ENCODE results near the gene DST.

Gene DST

DNA sequence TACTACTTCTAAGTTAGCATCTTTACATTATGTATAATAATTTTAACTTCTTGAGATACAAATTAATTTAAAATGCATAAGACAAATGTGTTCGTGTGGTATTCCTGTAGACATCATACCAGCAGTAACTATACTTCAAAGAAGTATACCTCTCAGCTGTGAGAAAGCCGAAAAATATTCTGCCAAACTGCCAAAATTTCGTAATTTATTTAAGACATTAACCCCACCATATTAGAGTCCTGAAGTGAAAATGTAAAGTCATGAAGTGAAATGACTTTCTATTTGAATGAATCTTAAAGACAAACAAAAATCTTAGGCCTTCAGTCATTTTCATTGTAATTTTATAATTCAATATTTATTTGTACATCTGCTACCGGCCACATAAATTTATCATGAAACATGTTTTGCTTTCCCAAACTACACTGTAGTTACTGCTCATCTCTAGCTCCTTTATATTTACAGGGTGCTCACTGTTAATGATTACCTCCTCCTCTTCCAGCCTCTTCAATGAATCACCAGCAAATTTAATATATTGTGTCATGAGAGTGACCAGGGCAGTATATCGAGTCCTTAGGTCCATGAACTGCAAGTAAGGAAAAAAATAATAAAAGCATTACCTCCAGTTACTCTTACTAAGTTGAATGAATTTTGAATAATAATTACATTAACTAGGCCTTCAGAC lies 18.5 kb downstream of the DST start:
- DNase-seq (ENCODE audit: low read depth, low spot score) = no peak

DNA sequence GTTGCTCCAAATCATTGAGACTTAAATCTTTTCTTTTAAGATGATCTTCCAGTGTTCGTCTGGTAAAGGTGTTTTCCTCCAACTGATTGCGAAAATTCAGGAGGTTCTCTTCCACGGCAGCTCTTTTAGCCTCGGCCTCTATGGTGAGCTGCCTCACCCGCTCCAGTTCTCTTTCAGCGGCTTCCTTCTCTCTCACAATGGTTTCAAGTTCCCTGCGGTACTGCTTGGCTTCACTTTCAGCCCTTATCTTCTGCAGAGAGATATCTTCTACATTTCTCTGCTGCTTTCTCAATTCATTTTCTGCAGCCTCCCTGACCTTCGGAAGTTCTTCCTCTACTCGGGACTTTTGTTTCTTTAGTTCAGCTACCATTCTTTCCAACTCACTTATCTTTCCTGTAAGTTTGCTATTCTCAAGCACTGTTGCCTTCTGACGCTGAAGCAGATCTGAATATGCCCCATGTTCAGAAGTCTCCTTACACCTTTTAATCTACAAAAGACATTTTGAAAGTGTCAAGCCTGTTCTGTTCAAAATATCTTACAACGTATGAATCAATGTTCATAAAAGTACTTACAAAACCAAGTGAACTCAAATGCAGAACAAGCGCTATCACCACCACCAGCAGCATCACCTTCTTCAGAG lies 22.3 kb downstream of the DST start:
- no peak for DNase-seq (ENCODE audit: low read depth, low spot score)

DNA sequence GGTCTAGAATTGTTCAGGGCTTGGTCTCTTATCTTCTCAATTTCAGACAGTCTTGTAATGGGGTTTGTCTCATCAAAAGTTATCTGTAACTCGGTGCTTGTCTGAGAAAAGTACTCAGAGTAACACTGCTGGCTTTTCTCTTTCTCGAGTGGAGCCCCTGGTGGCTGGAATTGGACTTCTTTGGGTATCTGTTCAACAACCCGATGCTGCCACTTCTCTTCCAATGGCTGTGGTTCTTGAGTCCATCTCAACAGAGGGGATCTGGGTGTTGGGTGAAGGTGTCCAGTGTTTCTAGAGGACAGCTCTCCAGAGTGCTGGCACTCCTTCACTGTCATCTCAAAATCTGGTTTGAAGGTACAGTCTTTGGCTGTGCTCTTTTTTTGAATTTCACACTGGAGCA lies 24.6 kb downstream of the DST start:
- no peak for DNase-seq (ENCODE audit: low read depth, low spot score)

DNA sequence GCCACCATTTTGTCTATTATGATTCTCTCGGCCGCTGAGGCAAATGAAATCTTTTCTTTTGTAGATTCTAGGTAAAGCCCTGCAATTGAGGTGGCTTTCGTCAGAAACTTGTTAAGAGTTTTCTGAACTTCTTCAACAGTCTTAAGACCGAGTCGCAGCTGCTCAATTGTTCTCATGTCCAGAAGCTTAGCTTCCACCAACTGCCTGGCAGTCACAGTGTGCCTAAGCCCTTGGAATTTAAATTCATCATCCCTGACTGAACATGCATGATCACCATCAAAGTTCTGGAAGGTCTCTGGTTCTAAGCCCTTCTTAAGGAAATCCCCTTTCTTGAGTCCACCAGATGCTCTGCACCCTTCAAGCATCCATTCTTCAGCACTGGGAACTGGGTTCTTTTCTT lies 25.7 kb downstream of the DST start:
- DNase-seq (ENCODE audit: low read depth, low spot score) = no peak

DNA sequence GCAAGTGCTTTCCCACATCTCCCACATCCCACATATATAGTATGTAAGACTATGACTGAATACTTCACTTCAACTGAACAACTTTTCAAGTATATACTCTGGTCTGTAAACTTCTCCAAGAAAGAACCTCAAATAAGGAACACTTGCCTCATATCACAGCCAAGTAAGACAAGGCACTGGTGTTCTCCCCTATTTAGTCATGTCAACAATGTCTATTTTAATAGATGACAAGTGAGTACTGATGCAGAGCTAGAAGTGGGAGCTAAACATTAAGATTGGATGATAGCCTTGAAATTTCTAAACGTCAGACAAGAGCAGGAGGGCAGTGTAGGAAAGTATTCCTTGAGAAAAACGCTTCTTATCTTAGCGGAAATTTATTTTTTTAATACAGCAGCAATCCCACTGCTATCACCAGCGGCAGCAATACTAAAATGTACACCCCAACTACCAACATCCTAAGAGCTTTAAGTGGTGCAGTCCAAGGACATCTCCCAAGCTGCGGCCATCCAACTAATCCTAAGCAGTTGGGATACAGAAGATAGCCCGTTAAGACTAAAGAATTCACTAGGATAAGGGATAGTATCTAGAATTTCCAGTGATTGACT lies 29.3 kb downstream of the DST start:
- no peak for DNase-seq (ENCODE audit: low read depth, low spot score)

DNA sequence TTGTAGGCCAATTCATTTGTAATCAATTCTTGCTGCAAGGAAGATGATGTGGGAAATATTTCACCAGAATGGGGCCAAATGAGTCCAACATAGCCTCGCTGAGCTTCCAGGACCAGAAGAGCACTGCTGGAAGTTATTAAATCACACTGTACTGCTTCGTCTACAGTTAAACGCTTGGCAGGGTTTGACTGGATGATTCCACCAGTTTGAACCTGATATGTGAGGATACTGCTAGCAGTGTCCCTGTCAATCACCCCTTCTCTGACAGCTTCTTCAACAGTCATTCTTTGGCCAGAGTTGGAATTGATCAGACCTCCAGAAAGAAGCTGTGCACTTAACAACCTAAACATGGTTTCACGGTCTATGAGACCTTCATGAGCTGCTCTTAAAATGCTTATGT lies 34.4 kb downstream of the DST start:
- DNase-seq (ENCODE audit: low read depth, low spot score) = no peak

DNA sequence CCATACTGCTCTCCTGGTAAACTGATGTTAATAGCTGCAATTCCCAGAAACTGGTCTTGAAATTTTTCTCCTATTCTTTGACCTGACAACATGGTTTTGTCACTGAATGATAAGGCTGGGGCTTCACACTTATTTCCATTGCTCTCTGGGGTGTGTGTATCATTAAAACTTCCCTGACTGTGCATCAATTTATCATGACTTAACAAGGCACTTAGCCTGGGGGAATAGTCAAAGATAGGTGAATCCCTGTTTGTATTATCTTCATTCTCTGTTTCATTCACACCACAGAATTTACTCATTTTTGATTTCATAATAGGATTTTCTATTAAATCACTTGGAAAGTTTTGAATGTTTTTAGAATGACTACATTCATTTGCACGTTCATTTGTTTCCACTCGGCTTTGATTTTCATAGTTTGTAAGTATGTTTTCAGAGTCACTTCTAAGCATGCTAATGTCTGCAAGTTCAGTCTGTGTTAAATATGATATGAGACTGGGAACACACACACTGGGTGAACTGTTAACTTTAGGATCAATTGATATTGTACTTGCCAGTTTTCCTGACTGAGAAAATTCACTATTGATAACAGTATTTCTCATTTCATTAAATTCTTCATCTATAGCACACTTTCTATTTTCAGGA lies 35.5 kb downstream of the DST start:
- no peak for DNase-seq (ENCODE audit: low read depth, low spot score)

DNA sequence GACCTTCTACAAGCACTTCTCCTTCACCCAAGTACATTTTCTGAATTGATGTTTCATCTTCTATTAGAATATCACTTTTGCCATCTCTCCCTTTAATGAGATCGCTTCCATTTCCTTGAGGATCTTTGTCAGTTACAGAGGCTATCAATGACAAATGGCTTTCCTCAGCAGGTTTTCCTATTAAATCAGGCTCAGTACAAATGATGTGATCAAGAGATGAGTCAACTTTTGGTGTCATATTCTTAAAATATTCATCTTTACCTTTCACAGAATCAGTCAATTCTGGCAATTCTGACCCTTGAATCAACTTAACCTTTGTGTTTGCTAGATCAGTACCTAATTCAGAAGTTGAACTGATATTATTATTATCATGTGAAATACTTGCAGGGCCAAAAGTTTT lies 37.3 kb downstream of the DST start:
- DNase-seq (ENCODE audit: low read depth, low spot score) = no peak

DNA sequence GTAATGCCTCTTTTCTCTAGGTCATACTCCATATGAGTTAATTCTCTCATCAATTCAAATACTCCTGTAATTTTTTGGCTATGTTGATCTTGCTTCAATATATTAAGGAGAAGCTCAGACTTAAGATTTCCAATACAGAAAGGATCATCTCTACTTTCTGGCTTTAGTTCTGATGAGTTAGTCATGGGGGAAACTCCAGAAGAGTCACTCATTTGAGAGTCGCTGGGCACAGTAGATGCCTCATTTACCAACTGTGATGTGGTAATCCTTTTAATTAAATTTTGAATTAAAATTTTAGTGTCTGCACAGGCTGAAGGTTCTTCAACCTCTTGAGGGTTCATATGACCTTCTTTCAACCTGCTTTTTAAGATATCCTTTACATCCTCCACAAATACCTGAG lies 38.5 kb downstream of the DST start:
- no peak for DNase-seq (ENCODE audit: low read depth, low spot score)

DNA sequence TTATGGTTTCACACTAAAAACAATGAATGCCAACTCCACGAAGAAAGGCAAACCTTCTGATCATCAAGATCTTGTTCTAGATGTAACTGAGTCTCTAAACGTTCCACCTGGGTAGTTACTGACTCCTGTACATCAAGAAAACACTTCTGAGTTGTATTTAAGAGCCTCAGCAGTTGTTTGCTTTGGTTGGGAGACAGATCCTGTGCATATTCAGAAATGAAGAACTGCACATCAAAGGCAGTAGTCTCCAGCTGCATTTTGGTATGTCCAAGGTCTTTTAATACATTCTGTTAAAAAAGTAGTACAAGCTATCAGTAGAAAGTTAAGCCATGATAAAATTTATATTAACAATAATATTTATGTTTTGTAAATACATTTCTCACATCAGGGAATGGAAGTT lies 41.3 kb downstream of the DST start:
- no peak for DNase-seq (ENCODE audit: low read depth, low spot score)

DNA sequence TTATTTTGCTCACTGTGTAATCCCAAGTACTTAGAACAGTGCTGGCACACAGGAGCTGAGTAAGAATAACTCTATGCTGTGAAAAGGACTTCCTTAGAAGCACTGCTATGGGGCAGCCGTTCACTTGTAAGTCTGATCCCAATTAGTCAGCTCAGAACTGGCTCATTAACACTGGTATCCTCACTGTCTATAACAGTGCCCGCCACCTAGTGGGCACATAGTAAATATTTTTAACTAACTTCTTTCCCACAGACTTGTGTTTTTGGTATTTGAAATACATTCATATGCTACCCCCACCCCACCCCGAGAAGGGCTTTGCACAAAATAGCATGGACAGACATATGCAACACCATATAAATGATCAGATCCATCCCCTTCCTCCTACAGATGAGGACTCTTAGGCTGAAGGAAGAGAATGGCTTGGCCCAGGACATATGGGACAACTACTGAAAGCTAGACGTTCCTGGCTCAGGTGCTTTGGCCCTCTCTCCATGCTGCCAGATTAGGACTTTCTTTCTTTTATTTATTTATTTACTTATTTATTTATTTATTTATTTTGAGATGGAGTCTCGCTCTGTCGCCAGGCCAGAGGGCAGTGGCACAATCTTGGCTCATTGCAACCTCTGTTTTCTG lies 47.1 kb downstream of the DST start:
- DNase-seq (ENCODE audit: low read depth, low spot score) = no peak

DNA sequence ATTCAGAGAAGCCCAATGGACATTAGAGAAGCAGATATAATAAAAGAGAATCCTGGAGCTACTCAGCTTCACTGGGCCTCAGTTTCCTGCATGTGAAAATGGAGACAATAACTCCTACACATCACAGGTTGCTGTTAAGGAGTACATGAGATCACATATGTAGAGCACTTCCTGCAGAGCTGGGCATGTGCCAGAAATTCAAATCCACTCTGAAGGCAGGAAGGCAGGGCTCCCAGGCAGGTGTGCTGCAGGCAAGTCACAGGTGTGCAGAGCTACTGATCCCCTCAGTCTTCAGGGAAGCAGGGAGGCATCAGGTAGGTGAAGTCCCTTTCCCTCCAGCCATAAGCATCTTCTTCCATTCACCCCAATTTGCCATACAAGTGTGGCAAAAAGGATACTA lies 48.0 kb downstream of the DST start:
- no peak for DNase-seq (ENCODE audit: low read depth, low spot score)

DNA sequence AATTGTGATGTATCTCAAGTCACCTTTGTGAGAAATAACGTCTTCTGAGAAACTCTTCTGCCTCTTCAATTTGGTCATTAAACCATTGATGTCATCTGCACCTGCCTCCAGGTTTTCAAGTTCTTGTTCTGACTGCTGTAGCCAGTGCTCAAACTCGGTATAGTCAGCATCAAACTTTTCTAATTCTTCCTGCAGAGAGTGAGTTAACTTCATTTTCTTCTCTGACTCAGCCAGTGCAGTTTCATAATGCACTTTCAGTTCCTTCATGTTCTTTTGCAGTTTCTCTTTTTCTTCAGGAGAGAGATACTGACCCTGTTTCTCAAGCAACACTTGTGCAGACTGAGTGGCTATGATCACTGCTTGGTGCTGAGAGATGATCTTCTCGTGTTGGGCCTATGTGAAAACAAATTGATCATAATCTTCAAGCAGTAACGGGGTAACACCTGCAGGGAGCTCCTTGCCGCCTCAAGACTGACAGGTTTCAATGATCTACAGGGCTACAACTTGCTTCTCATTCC lies 48.8 kb downstream of the DST start:
- no peak for DNase-seq (ENCODE audit: low read depth, low spot score)

DNA sequence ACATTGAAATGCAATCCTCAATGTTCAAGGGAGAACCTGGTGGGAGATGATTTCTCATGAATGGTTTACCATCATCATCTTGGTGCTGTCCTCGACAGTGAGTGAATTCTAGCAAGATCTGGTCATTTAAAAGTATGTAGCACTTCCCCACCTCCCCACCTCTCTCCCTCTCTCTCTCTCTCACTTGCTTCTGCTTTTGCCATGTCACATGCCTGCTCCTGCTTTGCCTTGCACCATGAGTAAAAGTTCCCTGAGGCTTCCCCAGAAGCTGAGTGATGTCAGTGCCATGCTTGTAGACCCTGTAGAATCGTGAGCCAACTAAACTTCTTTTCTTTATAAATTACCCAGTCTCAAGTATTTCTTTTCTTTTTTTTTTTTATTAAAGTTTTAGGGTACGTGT lies 60.5 kb downstream of the DST start:
- DNase-seq (ENCODE audit: low read depth, low spot score) = no peak

DNA sequence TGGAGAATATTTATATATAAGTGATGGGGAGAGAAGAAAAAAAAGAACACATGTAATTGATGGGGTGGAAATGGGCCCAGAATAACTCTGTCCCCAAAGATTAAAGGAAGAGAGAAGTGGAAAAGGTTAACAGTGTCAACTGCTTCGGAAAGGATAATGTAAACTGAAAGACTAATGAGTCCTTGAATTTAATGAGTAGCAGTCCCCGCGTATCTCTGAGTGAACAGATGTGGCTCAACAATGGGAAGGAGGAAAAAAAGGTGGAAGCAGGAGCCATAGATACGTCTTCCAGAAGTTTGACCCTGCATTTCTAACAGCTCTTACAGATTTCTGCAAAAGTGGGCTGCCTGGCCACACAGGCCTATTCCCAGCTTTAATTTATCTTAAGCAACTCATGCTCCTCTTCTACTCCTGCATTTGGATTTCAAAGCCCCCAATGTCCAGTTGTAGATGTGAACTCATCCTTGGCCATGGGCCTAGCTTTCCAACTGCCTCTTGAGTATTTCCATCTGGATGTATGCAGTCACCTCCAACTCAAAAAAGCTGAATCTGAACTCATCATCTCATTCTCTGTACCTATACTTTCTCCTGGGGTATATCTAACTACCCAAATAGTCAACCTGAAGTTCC lies 61.3 kb downstream of the DST start:
- no peak for DNase-seq (ENCODE audit: low read depth, low spot score)

DNA sequence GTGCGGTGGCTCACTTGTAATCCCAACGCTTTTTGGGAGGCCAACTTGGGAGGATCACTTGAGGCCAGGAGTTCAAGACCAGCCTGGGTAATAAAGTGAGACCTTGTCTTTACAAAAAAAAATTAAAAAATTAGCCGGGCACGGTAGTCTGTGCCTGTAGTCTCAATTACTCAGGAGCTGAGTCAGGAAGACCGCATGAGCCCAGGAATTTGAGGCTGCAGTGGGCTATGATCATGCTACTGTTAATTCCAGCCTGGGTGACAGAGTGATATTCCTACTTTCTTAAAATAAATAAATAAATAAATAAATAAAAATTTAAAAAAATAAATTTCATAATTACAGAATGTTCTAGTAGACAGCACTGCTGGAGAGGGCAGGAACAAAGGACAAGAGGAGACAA lies 62.4 kb downstream of the DST start:
- DNase-seq (ENCODE audit: low read depth, low spot score) = no peak

DNA sequence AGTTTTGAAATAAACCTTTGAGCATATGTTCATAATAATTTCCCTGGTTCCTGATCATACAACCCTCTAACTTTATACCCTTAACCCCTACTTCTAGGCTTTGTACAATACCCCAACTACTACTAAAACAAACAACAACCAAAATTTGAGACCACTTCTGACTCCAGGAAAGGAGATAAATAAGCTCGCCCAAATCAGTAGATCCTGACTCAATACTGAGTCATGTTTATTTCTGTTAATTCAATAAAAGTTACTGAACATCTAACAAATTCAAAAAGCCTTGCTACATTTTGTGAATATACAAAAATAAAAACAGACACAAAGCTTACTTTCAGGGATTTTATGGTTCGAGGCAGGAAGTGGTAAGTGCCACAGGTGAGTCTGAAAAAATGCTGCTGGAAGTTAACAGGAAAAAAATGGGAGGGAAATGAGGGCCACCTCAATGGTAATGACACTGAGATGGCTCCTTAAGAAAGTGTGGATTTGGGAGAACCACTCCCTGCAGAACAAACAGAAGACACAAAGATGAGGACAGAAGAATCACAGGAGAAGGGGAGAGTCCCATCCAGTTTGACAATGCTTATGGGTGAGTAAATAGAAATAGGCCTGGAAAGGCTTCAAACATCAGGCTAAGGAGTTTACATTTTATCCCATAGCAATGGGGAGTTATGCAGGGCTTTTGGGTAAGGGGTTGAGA lies 63.4 kb downstream of the DST start:
- no peak for DNase-seq (ENCODE audit: low read depth, low spot score)

DNA sequence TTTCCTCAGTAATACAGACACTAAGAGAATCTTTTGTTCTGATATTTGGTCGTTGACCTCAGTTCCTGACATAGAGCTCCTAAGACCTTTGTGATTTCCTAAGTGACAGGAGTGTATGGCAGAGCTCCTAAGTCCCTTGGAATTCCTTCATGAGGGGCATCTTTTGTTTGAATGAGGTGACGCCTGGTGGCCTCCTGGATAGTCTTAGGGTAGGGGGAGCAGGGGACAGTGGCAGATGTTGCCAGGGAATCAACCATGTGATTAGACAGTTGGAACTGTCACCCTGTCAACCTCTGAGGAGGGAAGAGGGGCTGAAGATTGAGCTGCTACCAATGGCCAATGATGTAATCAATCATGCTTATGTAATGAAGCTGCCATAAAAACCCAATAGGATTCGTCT lies 67.0 kb downstream of the DST start:
- DNase-seq (ENCODE audit: low read depth, low spot score) = no peak

DNA sequence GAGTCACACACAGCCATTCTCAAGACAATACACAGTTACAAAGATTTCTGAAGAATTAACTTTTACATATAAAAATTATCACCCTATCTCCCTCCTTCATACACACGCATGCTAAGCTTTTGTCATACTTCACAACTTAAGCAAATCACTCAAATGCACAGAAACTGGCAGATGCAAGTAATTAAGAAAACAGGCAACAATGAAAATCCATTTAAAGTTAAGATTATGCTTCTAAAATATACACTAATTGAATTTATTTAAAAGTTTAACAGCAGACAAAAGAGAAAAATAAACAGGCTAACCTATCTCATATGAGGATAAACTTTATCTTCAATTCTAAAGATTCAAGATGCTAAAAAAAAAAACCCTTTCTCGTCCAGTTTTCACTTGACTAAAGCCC lies 68.4 kb downstream of the DST start:
- no peak for DNase-seq (ENCODE audit: low read depth, low spot score)

DNA sequence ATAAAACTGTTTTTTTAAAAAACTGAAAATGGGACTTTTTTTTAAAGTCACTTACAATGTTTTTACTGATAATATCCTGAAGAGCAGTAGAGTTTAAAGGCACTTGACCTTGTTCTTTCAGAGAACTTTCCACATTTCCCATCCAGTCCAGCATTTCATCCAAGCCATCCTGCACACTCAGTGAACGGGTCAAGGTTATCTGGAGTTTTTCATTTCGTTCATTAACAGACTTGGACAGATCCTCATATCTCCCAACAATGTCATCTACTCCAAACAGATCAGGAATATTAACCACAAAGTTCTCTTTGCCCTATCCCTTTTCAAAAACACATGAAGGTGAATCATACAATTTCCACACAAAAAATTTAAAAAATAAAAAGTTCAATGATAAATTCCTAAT lies 69.1 kb downstream of the DST start:
- no peak for DNase-seq (ENCODE audit: low read depth, low spot score)

DNA sequence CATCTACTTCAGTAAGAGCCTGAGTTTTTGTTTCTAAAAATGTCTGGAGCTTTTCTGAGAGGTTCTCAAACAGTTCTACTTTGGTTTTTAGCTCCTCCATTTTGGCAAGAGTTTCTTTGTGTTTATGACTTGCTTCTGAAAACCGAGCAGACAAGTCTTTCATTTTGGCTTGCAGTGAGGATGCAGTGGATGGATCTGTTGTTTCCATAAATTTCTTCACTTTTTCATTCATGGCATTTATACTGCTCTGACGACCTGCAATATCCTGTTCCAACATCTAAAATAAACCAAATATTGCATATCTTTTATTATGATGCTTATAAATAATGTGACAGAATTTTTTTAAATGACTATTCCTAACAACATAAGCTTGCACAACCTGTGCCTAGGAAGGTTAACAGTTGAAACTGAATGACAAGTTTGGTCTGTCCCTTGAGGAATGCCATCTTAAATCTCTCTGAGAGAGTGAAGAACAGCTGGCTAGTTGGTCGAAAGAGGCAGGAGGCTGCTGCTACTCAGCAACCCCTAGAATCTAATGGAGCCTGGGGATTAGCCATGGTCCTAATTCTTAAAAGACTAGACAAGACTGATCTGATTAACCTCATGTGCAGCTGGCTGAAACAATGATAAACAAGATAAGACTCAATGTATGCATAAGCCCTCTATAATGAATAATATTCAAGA lies 69.8 kb downstream of the DST start:
- DNase-seq (ENCODE audit: low read depth, low spot score) = no peak
